Hepatocyte (in vitro differentiated cells): ENCODE data around the gene TBC1D22B.

Experiments used
- EZH2 ChIP-seq: fragments of 200-600 bp; sonication (generic); IDR thresholded peaks from 2 replicates; pipeline ENCODE4 v1.6.1; 2016; ENCODE audit warnings: antibody characterized with exemption, mild to moderate bottlenecking, borderline replicate concordance
- TF ChIP-seq, protein P1 (sequence below): fragments of 200-600 bp; sonication (generic); IDR thresholded peaks from 2 replicates; pipeline ENCODE4 v1.5.1; 2016; ENCODE audit warnings: antibody characterized with exemption, mild to moderate bottlenecking; ENCODE audit not compliant: poor library complexity

DNA sequence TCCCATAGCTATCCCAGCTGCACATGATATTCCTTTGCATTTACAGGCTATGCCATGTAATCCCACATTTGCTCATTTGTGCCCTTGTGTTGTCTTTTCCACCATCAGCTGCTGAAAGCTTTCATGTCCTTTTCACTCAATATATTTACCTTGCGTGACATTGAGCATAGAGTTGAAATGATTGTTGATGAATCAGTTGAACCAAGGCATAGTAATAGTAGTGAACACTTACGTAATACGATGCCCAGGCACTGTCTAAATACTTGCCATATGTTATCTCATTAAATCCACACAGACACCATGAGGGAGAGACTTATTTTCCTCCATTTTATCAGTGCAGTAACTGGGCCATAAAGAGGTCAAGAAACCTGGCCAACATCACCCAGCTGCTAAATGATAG is 109.3 kb downstream of the TBC1D22B start:
- TF ChIP-seq, protein P1, sequence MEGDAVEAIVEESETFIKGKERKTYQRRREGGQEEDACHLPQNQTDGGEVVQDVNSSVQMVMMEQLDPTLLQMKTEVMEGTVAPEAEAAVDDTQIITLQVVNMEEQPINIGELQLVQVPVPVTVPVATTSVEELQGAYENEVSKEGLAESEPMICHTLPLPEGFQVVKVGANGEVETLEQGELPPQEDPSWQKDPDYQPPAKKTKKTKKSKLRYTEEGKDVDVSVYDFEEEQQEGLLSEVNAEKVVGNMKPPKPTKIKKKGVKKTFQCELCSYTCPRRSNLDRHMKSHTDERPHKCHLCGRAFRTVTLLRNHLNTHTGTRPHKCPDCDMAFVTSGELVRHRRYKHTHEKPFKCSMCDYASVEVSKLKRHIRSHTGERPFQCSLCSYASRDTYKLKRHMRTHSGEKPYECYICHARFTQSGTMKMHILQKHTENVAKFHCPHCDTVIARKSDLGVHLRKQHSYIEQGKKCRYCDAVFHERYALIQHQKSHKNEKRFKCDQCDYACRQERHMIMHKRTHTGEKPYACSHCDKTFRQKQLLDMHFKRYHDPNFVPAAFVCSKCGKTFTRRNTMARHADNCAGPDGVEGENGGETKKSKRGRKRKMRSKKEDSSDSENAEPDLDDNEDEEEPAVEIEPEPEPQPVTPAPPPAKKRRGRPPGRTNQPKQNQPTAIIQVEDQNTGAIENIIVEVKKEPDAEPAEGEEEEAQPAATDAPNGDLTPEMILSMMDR: no peak
- no peak for TF ChIP-seq EZH2
